A673 (cell line): Measurements from ENCODE around the gene SRRM3.

ENCODE experiments used
- EZH2 ChIP-seq: fragments of 200-600 bp; sonication (generic); IDR thresholded peaks from 2 replicates; pipeline ENCODE4 v1.6.1; 2017; ENCODE audit warnings: borderline replicate concordance, low read depth, mild to moderate bottlenecking, mixed read lengths, antibody characterized with exemption, low read length; ENCODE audit not compliant: poor library complexity, severe bottlenecking
- TF ChIP-seq, protein P1 (sequence below): fragments of 300-800, 200-600 bp; sonication (generic); conservative IDR thresholded peaks from 2 replicates; pipeline ENCODE4 v1.5.1; 2017; ENCODE audit warnings: low read depth, mild to moderate bottlenecking, antibody characterized with exemption, low read length, moderate library complexity, mixed read lengths

GRCh38 chr7:76326646-76327233 lies 125.0 kb downstream of the SRRM3 start:
- TF ChIP-seq, protein P1, sequence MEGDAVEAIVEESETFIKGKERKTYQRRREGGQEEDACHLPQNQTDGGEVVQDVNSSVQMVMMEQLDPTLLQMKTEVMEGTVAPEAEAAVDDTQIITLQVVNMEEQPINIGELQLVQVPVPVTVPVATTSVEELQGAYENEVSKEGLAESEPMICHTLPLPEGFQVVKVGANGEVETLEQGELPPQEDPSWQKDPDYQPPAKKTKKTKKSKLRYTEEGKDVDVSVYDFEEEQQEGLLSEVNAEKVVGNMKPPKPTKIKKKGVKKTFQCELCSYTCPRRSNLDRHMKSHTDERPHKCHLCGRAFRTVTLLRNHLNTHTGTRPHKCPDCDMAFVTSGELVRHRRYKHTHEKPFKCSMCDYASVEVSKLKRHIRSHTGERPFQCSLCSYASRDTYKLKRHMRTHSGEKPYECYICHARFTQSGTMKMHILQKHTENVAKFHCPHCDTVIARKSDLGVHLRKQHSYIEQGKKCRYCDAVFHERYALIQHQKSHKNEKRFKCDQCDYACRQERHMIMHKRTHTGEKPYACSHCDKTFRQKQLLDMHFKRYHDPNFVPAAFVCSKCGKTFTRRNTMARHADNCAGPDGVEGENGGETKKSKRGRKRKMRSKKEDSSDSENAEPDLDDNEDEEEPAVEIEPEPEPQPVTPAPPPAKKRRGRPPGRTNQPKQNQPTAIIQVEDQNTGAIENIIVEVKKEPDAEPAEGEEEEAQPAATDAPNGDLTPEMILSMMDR, result no peak
- no peak for TF ChIP-seq EZH2
